ENCODE results near the gene ACTA1.

ACTA1 gene

DNA sequence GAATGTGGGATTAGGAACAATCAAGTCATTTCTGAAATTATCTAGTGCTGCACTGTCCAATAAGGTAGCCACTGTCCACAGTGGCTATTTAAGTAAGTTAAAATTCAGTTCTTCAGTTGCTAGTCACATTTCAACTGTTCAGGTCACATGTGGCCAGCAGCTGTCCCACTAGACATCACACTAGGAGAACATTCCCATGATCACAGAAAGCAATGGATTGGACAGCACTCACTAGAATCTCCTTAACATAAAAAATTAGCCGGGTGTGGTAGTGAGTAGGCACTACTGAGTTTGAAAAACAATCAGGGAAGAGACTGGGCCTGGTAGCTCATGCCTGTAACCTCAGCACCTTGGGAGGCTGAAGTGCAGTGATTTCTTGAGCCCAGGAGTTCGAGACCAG lies 40.6 kb upstream of the ACTA1 start:
- TF ChIP-seq, protein P1, sequence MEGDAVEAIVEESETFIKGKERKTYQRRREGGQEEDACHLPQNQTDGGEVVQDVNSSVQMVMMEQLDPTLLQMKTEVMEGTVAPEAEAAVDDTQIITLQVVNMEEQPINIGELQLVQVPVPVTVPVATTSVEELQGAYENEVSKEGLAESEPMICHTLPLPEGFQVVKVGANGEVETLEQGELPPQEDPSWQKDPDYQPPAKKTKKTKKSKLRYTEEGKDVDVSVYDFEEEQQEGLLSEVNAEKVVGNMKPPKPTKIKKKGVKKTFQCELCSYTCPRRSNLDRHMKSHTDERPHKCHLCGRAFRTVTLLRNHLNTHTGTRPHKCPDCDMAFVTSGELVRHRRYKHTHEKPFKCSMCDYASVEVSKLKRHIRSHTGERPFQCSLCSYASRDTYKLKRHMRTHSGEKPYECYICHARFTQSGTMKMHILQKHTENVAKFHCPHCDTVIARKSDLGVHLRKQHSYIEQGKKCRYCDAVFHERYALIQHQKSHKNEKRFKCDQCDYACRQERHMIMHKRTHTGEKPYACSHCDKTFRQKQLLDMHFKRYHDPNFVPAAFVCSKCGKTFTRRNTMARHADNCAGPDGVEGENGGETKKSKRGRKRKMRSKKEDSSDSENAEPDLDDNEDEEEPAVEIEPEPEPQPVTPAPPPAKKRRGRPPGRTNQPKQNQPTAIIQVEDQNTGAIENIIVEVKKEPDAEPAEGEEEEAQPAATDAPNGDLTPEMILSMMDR (IDR thresholded peaks at IDR 0.05; ENCODE audit: low read depth, low read length) = no peak
- no peak for TF ChIP-seq MAX (IDR thresholded peaks at IDR 0.05; ENCODE audit: low read depth, low read length)
- no peak for TF ChIP-seq POLR2A (IDR thresholded peaks at IDR 0.05; ENCODE audit: extremely low read depth, insufficient read length)
- no peak for TF ChIP-seq MYC (IDR thresholded peaks at IDR 0.05; ENCODE audit: low read depth, low read length)
- DNase-seq (ENCODE audit: low read depth) = no peak
- H3K4me3 ChIP-seq (ENCODE audit: low read depth, low read length) = no peak overlapping the region

DNA sequence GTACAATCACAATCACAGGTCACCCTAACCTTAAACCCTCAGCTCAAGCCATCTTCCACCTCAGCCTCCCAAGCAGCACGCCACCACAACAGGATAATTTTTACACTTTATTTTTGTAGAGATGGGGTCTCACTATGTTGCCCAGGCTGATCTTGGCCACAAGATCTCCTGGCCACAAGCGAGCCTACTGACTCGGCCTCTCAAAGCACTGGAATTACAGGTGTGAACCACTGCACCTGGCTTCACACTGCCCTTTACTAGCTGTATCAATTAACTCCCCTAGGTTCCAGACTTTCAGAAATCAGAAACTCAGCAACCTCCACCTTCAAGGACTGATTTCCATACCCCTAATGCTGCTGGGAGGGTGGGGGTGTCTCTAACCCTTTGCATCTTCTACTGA lies 37.3 kb upstream of the ACTA1 start:
- TF ChIP-seq MYC (IDR thresholded peaks at IDR 0.05; ENCODE audit: low read depth, low read length) = no peak
- TF ChIP-seq MAX (IDR thresholded peaks at IDR 0.05; ENCODE audit: low read depth, low read length) = no peak
- no peak for TF ChIP-seq POLR2A (IDR thresholded peaks at IDR 0.05; ENCODE audit: extremely low read depth, insufficient read length)
- TF ChIP-seq, protein P1 (IDR thresholded peaks at IDR 0.05; ENCODE audit: low read depth, low read length) = no peak
- no peak overlapping the region for H3K4me3 ChIP-seq (ENCODE audit: low read depth, low read length)
- DNase-seq (ENCODE audit: low read depth) = no peak

DNA sequence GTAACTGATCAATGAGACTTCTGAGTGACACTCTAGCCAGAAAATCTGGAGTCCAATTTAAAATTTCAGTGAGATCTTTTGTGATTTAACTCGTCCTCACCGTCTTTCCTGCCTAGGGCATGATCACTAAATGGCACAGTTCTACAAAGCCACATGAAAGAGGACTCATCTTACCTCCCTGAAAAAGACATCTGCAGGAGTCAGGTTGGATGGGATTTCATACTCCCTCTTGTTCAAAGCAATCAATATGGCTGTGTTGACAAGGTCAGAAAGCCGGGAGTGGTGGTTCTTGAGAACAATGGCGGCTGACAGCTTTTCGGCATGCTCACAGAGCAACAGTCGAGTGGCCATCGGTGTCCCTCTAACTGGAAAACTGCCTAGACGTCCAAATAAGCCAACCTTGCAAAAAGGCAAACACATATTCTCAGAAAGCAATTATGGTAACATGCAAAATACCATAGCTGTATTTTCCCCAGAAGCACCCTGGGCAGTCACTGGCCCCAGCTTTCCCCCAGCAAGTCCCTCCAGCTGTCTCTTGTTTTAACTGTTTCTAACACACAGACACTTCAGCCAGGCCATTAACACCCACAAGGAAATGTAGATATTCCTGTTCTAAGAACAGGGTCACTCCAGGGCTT lies 36.6 kb upstream of the ACTA1 start:
- TF ChIP-seq MAX (IDR thresholded peaks at IDR 0.05; ENCODE audit: low read depth, low read length) = no peak
- TF ChIP-seq MYC (IDR thresholded peaks at IDR 0.05; ENCODE audit: low read depth, low read length) = no peak
- TF ChIP-seq POLR2A (IDR thresholded peaks at IDR 0.05; ENCODE audit: extremely low read depth, insufficient read length) = no peak
- TF ChIP-seq, protein P1 (IDR thresholded peaks at IDR 0.05; ENCODE audit: low read depth, low read length) = no peak
- no peak for DNase-seq (ENCODE audit: low read depth)
- no peak overlapping the region for H3K4me3 ChIP-seq (ENCODE audit: low read depth, low read length)

DNA sequence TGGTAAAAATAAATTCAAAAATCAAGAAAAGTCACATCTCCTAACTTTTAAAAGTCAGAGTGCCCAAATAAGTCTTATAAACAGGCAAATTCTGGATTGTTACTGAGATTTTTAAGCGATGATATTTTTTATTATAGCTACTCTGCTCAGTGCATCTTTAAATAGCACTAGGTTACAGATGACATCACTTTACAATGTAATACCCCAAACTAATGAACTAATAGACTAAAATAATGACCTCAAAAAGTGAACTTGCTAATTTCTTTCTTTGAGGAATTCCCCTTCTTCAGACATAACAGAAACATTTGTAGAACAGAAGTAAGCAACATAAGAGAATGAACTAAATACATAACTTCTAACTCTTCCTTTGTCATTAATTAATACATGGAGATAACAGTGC lies 33.0 kb upstream of the ACTA1 start:
- no peak for DNase-seq (ENCODE audit: low read depth)
- TF ChIP-seq, protein P1 (IDR thresholded peaks at IDR 0.05; ENCODE audit: low read depth, low read length) = no peak
- TF ChIP-seq MYC (IDR thresholded peaks at IDR 0.05; ENCODE audit: low read depth, low read length) = no peak
- TF ChIP-seq MAX (IDR thresholded peaks at IDR 0.05; ENCODE audit: low read depth, low read length) = no peak
- no peak for TF ChIP-seq POLR2A (IDR thresholded peaks at IDR 0.05; ENCODE audit: extremely low read depth, insufficient read length)
- no peak overlapping the region for H3K4me3 ChIP-seq (ENCODE audit: low read depth, low read length)

DNA sequence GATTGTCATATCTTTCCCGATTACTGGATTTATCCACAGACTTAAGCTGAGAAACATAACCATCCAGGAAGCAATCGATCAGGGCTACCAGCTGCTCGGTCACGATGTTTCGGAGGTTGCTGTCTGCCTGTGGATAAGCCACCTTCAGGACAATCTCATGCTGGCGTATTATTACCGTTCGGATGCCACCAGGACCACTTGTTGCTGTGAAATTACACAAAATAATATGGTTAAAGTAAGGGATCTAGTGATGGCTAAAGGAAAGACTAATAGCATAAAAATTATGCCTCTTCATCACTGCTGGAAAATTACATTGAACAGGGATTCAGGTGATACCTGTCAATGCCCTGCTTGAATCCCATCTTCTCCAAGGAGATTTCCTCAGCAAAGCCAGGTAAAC lies 30.8 kb upstream of the ACTA1 start:
- no peak for DNase-seq (ENCODE audit: low read depth)
- TF ChIP-seq POLR2A (IDR thresholded peaks at IDR 0.05; ENCODE audit: extremely low read depth, insufficient read length) = no peak
- no peak for TF ChIP-seq MYC (IDR thresholded peaks at IDR 0.05; ENCODE audit: low read depth, low read length)
- TF ChIP-seq MAX (IDR thresholded peaks at IDR 0.05; ENCODE audit: low read depth, low read length) = no peak
- TF ChIP-seq, protein P1 (IDR thresholded peaks at IDR 0.05; ENCODE audit: low read depth, low read length) = no peak
- no peak overlapping the region for H3K4me3 ChIP-seq (ENCODE audit: low read depth, low read length)
